SK-N-SH (cell line): ENCODE data around the gene UST.

Experiments used
- POLR2AphosphoS5 ChIP-seq: IDR thresholded peaks from 2 replicates; pipeline ENCODE4 v1.6.1; 2012; ENCODE audit warnings: low read depth, low read length
- RXRA ChIP-seq: IDR thresholded peaks from 2 replicates; pipeline ENCODE4 v1.4.0; 2012; ENCODE audit warnings: low read depth, mild to moderate bottlenecking, borderline replicate concordance
- TEAD4 ChIP-seq: IDR thresholded peaks from 2 replicates; pipeline ENCODE4 v1.4.0; 2012; ENCODE audit warnings: mild to moderate bottlenecking, borderline replicate concordance; ENCODE audit not compliant: insufficient read depth
- TF ChIP-seq, protein P1 (sequence below): fragments of 200-600 bp; sonication (generic); IDR thresholded peaks from 2 replicates; pipeline ENCODE4 v1.6.1; 2017; ENCODE audit warnings: antibody characterized with exemption, mild to moderate bottlenecking, moderate library complexity
- TF ChIP-seq, protein P2 (sequence below): fragments of 150-350 bp; IDR thresholded peaks from 2 replicates; pipeline ENCODE4 v1.6.1; 2017; ENCODE audit warnings: antibody characterized with exemption, low read length, low read depth, borderline replicate concordance
- TF ChIP-seq, protein P3 (sequence below): IDR thresholded peaks from 2 replicates; pipeline ENCODE4 v1.6.1; 2012; ENCODE audit warnings: mild to moderate bottlenecking, low read depth, low read length, moderate library complexity
- TF ChIP-seq, protein P4 (sequence below): IDR thresholded peaks from 2 replicates; pipeline ENCODE4 v1.4.0; 2012; ENCODE audit warnings: low read depth

DNA sequence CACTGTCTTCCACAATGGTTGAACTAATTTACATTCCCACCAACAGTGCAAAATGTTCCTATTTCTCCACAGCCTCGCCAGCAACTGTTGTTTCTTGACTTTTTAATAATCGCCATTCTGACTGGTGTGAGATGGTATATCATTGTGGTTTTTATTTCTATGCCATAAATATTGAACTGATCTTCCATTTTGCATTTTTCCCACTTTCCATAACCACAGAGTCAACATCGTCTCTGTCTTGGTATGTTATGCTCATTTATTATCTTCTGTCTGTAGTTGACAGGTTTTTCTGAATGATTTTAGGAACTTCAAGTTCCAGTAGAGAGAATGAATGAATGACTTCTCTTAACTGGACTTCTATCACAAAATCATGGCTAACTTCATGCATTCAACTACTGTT, 259.8 kb downstream of the UST start:
- TF ChIP-seq TEAD4 (no peak), RXRA (no peak), POLR2AphosphoS5 (no peak)
- TF ChIP-seq, protein P1, sequence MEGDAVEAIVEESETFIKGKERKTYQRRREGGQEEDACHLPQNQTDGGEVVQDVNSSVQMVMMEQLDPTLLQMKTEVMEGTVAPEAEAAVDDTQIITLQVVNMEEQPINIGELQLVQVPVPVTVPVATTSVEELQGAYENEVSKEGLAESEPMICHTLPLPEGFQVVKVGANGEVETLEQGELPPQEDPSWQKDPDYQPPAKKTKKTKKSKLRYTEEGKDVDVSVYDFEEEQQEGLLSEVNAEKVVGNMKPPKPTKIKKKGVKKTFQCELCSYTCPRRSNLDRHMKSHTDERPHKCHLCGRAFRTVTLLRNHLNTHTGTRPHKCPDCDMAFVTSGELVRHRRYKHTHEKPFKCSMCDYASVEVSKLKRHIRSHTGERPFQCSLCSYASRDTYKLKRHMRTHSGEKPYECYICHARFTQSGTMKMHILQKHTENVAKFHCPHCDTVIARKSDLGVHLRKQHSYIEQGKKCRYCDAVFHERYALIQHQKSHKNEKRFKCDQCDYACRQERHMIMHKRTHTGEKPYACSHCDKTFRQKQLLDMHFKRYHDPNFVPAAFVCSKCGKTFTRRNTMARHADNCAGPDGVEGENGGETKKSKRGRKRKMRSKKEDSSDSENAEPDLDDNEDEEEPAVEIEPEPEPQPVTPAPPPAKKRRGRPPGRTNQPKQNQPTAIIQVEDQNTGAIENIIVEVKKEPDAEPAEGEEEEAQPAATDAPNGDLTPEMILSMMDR = no peak
- TF ChIP-seq, protein P2, sequence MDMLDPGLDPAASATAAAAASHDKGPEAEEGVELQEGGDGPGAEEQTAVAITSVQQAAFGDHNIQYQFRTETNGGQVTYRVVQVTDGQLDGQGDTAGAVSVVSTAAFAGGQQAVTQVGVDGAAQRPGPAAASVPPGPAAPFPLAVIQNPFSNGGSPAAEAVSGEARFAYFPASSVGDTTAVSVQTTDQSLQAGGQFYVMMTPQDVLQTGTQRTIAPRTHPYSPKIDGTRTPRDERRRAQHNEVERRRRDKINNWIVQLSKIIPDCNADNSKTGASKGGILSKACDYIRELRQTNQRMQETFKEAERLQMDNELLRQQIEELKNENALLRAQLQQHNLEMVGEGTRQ = no peak
- TF ChIP-seq, protein P3, sequence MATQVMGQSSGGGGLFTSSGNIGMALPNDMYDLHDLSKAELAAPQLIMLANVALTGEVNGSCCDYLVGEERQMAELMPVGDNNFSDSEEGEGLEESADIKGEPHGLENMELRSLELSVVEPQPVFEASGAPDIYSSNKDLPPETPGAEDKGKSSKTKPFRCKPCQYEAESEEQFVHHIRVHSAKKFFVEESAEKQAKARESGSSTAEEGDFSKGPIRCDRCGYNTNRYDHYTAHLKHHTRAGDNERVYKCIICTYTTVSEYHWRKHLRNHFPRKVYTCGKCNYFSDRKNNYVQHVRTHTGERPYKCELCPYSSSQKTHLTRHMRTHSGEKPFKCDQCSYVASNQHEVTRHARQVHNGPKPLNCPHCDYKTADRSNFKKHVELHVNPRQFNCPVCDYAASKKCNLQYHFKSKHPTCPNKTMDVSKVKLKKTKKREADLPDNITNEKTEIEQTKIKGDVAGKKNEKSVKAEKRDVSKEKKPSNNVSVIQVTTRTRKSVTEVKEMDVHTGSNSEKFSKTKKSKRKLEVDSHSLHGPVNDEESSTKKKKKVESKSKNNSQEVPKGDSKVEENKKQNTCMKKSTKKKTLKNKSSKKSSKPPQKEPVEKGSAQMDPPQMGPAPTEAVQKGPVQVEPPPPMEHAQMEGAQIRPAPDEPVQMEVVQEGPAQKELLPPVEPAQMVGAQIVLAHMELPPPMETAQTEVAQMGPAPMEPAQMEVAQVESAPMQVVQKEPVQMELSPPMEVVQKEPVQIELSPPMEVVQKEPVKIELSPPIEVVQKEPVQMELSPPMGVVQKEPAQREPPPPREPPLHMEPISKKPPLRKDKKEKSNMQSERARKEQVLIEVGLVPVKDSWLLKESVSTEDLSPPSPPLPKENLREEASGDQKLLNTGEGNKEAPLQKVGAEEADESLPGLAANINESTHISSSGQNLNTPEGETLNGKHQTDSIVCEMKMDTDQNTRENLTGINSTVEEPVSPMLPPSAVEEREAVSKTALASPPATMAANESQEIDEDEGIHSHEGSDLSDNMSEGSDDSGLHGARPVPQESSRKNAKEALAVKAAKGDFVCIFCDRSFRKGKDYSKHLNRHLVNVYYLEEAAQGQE = no peak
- TF ChIP-seq, protein P4, sequence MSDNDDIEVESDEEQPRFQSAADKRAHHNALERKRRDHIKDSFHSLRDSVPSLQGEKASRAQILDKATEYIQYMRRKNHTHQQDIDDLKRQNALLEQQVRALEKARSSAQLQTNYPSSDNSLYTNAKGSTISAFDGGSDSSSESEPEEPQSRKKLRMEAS = no peak
